Measurements from ENCODE around the gene STARD9. TPM values are rescaled to one million over a fixed set of nuclear protein-coding genes. Genes with fewer than 3 reads are reported as not detected.

The STARD9 gene
- polyA plus RNA-seq, 1 donor (not counting 4 experiments of a cell fraction or from before 2014, with no cell fraction given) = 0.76 TPM

- Histone ChIP-seq H3K27ac (ENCODE audit: control insufficient read depth, insufficient read depth, low read length) (no peak overlapping the region), H3K4me2 (ENCODE audit: control insufficient read depth, extremely low read depth, insufficient read depth, low read depth, low read length) (no peak overlapping the region), H3K9me1 (ENCODE audit: control insufficient read depth, extremely low read depth, insufficient read depth, low read length) (no peaks in the 10 kb centered on the region), H3K4me3 (ENCODE audit: control insufficient read depth in 2 of 3, extremely low read depth in 1 of 3, insufficient read depth in 2 of 3, low read depth in 1 of 3, low read length in 3 of 3) (no peak overlapping the region), H4K20me1 (ENCODE audit: control insufficient read depth, extremely low read depth, insufficient read depth, low read length) (no peaks in the 10 kb centered on the region), H3K27me3 (ENCODE audit: control insufficient read depth, extremely low read depth, insufficient read depth, low read length) (no peaks in the 10 kb centered on the region), H3K79me2 (ENCODE audit: control insufficient read depth, insufficient read depth, low read length) (no peaks in the 10 kb centered on the region), H3K4me1 (ENCODE audit: control insufficient read depth, extremely low read depth, insufficient read depth, low read length) (no peaks in the 10 kb centered on the region), H3K36me3 (ENCODE audit: control insufficient read depth in 2 of 2, extremely low read depth in 1 of 2, insufficient read depth in 2 of 2, low read length in 2 of 2) (no peaks in the 10 kb centered on the region), H3K9me3 (ENCODE audit: control insufficient read depth, low read depth, low read length) (no peaks in the 10 kb centered on the region), H2AFZ (ENCODE audit: control insufficient read depth, low read length) (no peak overlapping the region), H3K9ac (ENCODE audit: control insufficient read depth, extremely low read depth, insufficient read depth, low read length) (no peak overlapping the region)
- no peak for FAIRE-seq
- dilution Hi-C loops (cut with MboI; ENCODE audit: extremely low pct_ligation_motif_present, low sequenced_read_pairs) = no loop called here
- TF ChIP-seq EZH2 (IDR thresholded peaks at IDR 0.05; ENCODE audit: low read length) (no peak), CTCF (optimal IDR thresholded peaks at IDR 0.05 in 1 of 3, IDR thresholded peaks at IDR 0.05 in 1 of 3, conservative IDR thresholded peaks at IDR 0.05 in 1 of 3; ENCODE audit: extremely low read depth in 1 of 3, insufficient read depth in 2 of 3, low read length in 3 of 3) (no peak)
- DNase-seq (ENCODE audit: low read depth, low spot score) = no peak
These were observed 33.5 kb downstream of the STARD9 start for GRCh38 chr15:42608752-42609488.

GRCh38 chr15:42611532-42611931, 36.1 kb downstream of the STARD9 start:
- TF ChIP-seq CTCF (optimal IDR thresholded peaks at IDR 0.05 in 1 of 3, IDR thresholded peaks at IDR 0.05 in 1 of 3, conservative IDR thresholded peaks at IDR 0.05 in 1 of 3; ENCODE audit: extremely low read depth in 1 of 3, insufficient read depth in 2 of 3, low read length in 3 of 3) (no peak), EZH2 (IDR thresholded peaks at IDR 0.05; ENCODE audit: low read length) (no peak)
- Histone ChIP-seq H3K27ac (ENCODE audit: control insufficient read depth, insufficient read depth, low read length) (no peak overlapping the region), H3K27me3 (ENCODE audit: control insufficient read depth, extremely low read depth, insufficient read depth, low read length) (no peaks in the 10 kb centered on the region), H3K9ac (ENCODE audit: control insufficient read depth, extremely low read depth, insufficient read depth, low read length) (no peak overlapping the region), H4K20me1 (ENCODE audit: control insufficient read depth, extremely low read depth, insufficient read depth, low read length) (no peaks in the 10 kb centered on the region), H3K4me3 (ENCODE audit: control insufficient read depth in 2 of 3, extremely low read depth in 1 of 3, insufficient read depth in 2 of 3, low read depth in 1 of 3, low read length in 3 of 3) (no peak overlapping the region), H2AFZ (ENCODE audit: control insufficient read depth, low read length) (no peak overlapping the region), H3K9me1 (ENCODE audit: control insufficient read depth, extremely low read depth, insufficient read depth, low read length) (no peaks in the 10 kb centered on the region), H3K9me3 (ENCODE audit: control insufficient read depth, low read depth, low read length) (no peaks in the 10 kb centered on the region), H3K79me2 (ENCODE audit: control insufficient read depth, insufficient read depth, low read length) (no peaks in the 10 kb centered on the region), H3K4me1 (ENCODE audit: control insufficient read depth, extremely low read depth, insufficient read depth, low read length) (no peaks in the 10 kb centered on the region), H3K36me3 (ENCODE audit: control insufficient read depth in 2 of 2, extremely low read depth in 1 of 2, insufficient read depth in 2 of 2, low read length in 2 of 2) (no peaks in the 10 kb centered on the region), H3K4me2 (ENCODE audit: control insufficient read depth, extremely low read depth, insufficient read depth, low read depth, low read length) (no peak overlapping the region)
- no peak for FAIRE-seq
- dilution Hi-C loops (cut with MboI; ENCODE audit: extremely low pct_ligation_motif_present, low sequenced_read_pairs) = no loop called here
- DNase-seq (ENCODE audit: low read depth, low spot score) = no peak

Measured in keratinocyte (primary cell).